ENCODE data around the gene TECTA. TPM values are rescaled to one million over a fixed set of nuclear protein-coding genes. Genes with fewer than 3 reads are reported as not detected.

TECTA gene
- total RNA-seq, 2 donors from 2014 or later = under 0.01 to 5.9 TPM

GRCh38 chr11:121138259-121138658 lies 37.2 kb downstream of the TECTA start:
- WGBS, 2 donors = 76 to 86% methylated on average over 5 of the region's 5 CpGs
- DNase-seq (no peak), ATAC-seq (no peak)
- no peaks in the 10 kb centered on the region for H3K36me3 ChIP-seq (replicated peaks in 1 of 2; ENCODE audit: insufficient read depth in 1 of 2, low read depth in 2 of 2)
- no peak for TF ChIP-seq CTCF (IDR thresholded peaks at IDR 0.05)
- no peak for TF ChIP-seq POLR2A (IDR thresholded peaks at IDR 0.05)
- H3K4me3 ChIP-seq = no peak overlapping the region
- H3K9me3 ChIP-seq = no peaks in the 10 kb centered on the region
- H3K27me3 ChIP-seq = no peaks in the 10 kb centered on the region
- intact Hi-C loops (cut with DNase I) = no loop called here
- no peak overlapping the region for H3K27ac ChIP-seq
- H3K4me1 ChIP-seq = no peaks in the 10 kb centered on the region

DNA sequence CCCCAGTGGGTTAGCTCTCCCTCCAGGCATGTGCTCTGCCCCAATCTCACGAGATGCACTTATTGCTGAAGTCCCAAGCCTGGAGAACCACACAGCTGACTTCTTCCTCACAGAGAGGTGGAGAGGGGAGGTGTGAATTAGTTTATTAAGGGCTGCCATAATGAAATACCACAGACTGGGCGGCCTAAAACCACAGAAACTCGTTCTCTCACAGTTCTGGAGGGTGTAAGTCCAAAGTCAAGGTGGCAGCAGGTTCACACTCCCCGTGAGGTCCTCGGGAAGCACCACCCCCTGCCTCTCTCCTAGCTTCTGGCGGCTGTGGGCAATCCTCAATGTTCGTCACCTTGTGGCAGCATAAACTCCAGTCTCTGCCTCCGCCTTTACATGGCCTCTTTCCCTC lies 39.3 kb downstream of the TECTA start:
- Histone ChIP-seq H3K36me3 (replicated peaks in 1 of 2; ENCODE audit: insufficient read depth in 1 of 2, low read depth in 2 of 2) (no peaks in the 10 kb centered on the region), H3K4me1 (no peaks in the 10 kb centered on the region), H3K27ac (no peak overlapping the region), H3K27me3 (no peaks in the 10 kb centered on the region), H3K9me3 (no peaks in the 10 kb centered on the region), H3K4me3 (no peak overlapping the region)
- DNase-seq (no peak), ATAC-seq (no peak)
- whole genome bisulfite sequencing, 2 donors = 58 to 76% methylated on average over 7 to 8 of the region's 8 CpGs
- TF ChIP-seq POLR2A (IDR thresholded peaks at IDR 0.05) = no peak
- TF ChIP-seq CTCF (IDR thresholded peaks at IDR 0.05) = no peak
- intact Hi-C loops (cut with DNase I) = no loop called here

DNA sequence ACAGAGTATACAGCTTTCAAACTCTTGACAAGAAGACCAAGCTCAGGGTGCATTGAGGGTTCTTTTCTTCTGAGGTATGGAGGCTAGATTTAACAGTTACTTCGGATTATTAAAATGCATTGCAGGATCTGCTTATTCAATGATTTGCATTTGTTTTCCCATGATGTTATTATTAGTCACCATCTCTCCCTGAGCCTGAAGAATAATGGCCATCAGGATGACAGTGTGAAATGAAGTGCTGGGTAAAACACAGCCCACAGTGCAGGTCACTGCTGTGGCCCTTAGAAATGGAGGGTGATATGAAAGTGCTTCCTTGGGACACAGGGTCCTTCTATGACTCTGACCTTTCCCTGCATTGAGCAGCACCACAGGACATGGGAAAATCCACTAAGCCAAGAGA lies 40.0 kb downstream of the TECTA start:
- H3K4me3 ChIP-seq = no peak overlapping the region
- 52 to 75% methylated on average over 1 of the region's 1 CpG for WGBS, 2 donors
- H3K36me3 ChIP-seq (replicated peaks in 1 of 2; ENCODE audit: insufficient read depth in 1 of 2, low read depth in 2 of 2) = no peaks in the 10 kb centered on the region
- H3K9me3 ChIP-seq = no peaks in the 10 kb centered on the region
- no peak for ATAC-seq
- intact Hi-C loops (cut with DNase I) = no loop called here
- DNase-seq = no peak
- no peak overlapping the region for H3K27ac ChIP-seq
- TF ChIP-seq CTCF (IDR thresholded peaks at IDR 0.05) (no peak), POLR2A (IDR thresholded peaks at IDR 0.05) (no peak)
- H3K4me1 ChIP-seq = no peaks in the 10 kb centered on the region
- H3K27me3 ChIP-seq = no peaks in the 10 kb centered on the region

DNA sequence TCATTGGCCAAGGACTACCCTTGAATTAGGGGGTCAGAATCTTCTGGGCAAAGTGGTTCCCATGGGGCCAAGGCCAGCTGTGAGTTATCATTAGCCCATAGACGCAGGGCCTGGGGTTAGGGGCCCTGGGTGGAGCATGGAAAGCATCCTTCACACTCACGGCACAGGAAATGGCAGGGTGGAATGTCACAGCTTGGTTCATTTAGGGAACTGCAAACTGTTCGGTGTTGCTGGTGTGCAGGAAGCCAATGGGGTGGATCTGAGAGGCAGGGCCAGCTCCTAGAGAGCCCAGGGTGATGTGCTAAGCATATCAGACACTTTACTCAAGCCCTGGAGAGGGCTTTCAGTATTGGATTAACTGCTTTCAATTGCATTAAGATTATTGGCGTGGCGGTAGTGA lies 42.9 kb downstream of the TECTA start:
- Histone ChIP-seq H3K27ac (no peak overlapping the region), H3K4me3 (no peak overlapping the region), H3K4me1 (no peaks in the 10 kb centered on the region), H3K27me3 (no peaks in the 10 kb centered on the region), H3K36me3 (replicated peaks in 1 of 2; ENCODE audit: insufficient read depth in 1 of 2, low read depth in 2 of 2) (no peaks in the 10 kb centered on the region), H3K9me3 (no peaks in the 10 kb centered on the region)
- intact Hi-C loops (cut with DNase I) = no loop called here
- TF ChIP-seq CTCF (IDR thresholded peaks at IDR 0.05) (no peak), POLR2A (IDR thresholded peaks at IDR 0.05) (no peak)
- ATAC-seq = no peak
- DNase-seq = no peak
- WGBS, 2 donors = 79 to 87% methylated on average over 5 of the region's 5 CpGs

- Histone ChIP-seq H3K4me1 (no peaks in the 10 kb centered on the region), H3K9me3 (no peaks in the 10 kb centered on the region), H3K36me3 (replicated peaks in 1 of 2; ENCODE audit: insufficient read depth in 1 of 2, low read depth in 2 of 2) (no peaks in the 10 kb centered on the region), H3K4me3 (no peak overlapping the region), H3K27ac (no peak overlapping the region), H3K27me3 (no peaks in the 10 kb centered on the region)
- WGBS, 2 donors = 82 to 91% methylated on average over 5 of the region's 5 CpGs
- DNase-seq (no peak), ATAC-seq (no peak)
- no peak for TF ChIP-seq POLR2A (IDR thresholded peaks at IDR 0.05)
- TF ChIP-seq CTCF (IDR thresholded peaks at IDR 0.05) = no peak
- intact Hi-C loops (cut with DNase I) = no loop called here
These were observed 43.7 kb downstream of the TECTA start for GRCh38 chr11:121144723-121145122.
